Stimulated activated CD4-positive, alpha-beta T cell treated with anti-CD3 and anti-CD28 coated beads, Interleukin-1b, Interleukin-23, amount 100 ng/mL, for 48 hours (primary cell): ENCODE results near the gene TPD52L3.
A peak's percentile ranks its signal among the peaks of the same experiment; 100 is the strongest.

Experiments
- DNase-seq: peaks from one replicate; pipeline ENCODE4 v3.0.0-alpha.2; 2020

The TPD52L3 gene

GRCh38 chr9:6328103-6328502, at the start of gene TPD52L3:
TPD52L3 (plus strand) TSS chr9:6328375; CDS start chr9:6328596, 221 bp downstream.
- no peak for DNase-seq

GRCh38 chr9:6301858-6302257, 26.3 kb upstream of the TPD52L3 start:
- DNase-seq = no peak

GRCh38 chr9:6302417-6302816, 25.8 kb upstream of the TPD52L3 start:
- no peak for DNase-seq

DNA sequence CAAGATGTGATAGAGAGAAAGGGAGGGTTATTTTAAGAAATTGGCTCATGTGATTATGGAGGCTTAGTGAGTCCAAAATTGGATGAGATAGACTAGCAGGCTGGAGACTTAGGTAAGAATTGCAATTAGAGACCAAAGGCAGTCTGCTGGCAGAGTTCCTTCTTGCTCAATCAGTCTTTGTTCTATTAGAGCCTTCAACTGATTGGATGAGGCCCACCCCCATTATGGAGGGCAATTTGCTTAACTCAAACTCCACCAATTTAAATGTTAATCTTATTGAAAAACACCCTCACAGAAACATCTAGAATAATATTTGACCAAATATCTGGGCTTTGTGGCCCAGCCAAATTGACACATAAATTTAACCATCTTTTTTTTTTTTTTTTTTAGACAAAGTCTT, 23.9 kb upstream of the TPD52L3 start:
- DNase-seq = no peak

DNA sequence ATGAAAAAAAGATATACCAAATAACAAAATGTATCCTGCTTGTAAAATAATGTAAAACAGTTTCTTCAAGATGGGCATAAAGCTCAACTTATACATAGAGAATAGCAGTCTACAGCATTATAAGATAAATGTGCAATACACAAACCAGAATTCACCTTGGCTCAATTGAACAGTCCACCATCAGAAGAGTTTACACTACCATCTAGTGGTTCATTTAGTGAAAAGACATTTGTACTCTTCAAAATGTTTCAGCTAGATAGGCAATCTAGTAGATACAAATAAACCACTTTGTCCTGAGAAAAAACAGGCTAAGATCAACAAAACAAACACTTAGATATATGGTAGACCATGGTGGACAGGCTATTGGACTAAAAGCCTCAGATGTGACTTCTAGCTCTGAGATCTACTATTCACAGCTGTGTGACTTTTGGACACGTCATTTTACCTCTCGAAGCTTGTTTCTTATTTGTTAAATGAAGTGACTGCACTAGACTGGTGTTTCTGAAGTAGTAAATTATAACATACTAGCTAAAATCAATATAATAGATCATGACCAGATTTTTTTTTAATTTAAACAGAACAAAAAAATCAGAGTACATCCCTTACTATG, 22.1 kb upstream of the TPD52L3 start:
- no peak for DNase-seq

- DNase-seq = no peak
Measured at GRCh38 chr9:6307551-6308096, 20.6 kb upstream of the TPD52L3 start.

DNA sequence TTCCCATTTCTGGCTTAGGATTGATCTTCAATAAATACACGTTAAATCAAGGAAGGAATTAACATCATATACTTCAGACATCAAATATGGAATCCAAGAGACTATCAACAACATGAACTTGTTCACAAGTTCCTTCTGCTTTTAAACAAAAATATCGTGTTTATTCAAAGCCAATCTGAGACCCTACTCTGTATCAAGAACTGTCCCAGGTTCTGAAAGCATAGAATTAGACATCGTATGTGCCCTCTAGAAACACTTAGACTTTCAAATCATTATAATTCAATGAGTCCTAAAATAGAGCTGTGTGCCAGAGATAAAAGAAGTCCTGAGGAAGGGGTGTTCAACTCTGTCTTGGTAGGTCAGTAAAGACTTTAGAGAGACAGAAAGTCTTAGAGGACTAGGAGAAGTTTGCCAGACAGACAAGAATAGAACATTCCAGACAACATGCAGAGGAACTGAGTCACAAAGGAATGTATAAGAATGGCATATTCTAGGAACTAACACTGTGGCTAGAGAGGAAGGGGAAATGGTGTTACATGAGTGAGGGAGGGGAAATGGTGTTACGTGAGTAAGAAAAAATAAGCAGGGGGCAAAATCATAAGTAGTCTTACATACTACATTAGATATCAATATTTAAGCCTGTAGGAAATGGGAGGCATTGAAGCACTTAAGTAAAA, 2.9 kb downstream of the TPD52L3 start:
- DNase-seq = no peak

GRCh38 chr9:6334305-6334704, 6.1 kb downstream of the TPD52L3 start:
- no peak for DNase-seq

DNA sequence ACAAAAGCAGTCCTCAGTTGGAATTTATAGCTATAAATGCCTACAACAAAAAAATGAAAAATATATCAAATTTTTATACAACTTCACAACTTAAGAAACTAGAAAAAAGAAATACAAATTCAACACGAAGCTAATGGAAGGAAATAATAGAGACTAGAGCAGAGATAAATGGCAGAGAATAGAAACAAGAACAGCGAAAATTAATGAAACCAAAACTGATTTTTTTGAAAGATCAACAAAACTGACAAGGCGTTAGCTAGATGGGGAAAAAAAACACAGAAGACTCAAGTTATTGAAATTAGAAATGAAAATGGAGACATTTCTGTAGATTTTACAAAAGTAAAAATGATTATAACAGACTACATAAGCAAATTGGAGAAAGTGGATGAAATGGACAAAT, 20.6 kb downstream of the TPD52L3 start:
- no peak for DNase-seq

DNA sequence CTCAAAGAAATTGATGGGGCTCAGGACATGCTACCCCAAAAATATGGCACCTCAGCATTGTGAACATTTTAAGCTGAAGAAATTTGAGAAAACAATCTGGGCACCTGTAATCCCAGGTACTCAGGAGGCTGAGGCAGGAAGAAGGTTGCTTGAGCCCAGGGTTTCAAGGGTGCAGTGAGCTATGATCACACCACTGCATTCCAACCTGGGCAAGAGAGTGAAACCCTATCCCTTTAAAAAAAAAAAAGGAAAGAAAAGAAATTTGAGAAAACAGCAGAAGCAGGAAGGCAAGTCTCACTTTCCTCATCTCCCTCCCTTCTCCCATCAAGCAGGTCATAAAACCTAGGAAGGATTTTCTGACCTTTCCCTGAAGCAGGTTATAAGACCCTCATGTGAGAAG, 23.6 kb downstream of the TPD52L3 start:
- no peak for DNase-seq

- peak; percentile 15 for DNase-seq
Measured at GRCh38 chr9:6354072-6354686, 26.0 kb downstream of the TPD52L3 start.

GRCh38 chr9:6355728-6356127, 27.6 kb downstream of the TPD52L3 start:
- DNase-seq = no peak

- DNase-seq = no peak
Measured at GRCh38 chr9:6356441-6356840, 28.3 kb downstream of the TPD52L3 start.

DNA sequence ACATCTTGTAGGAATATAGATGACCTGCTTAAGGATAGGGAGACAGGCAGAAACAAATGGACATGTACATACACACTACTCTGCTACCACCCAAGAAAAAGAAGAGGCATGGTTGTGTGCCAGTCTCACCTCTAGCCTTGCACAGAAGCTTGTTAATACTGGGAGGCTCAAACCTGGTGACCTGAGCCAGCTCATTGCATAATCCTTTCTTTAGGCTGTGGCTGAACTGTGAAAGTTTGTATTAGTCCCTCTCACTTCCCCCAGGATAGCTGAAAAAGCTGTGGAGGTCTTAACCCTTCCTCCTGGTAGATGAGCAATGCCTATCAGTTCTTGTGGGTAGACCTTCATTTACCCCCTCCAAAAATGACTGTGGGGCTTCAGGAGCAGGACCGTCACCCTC, 28.7 kb downstream of the TPD52L3 start:
- no peak for DNase-seq

GRCh38 chr9:6367128-6367890, 39.1 kb downstream of the TPD52L3 start:
- DNase-seq = no peak

DNA sequence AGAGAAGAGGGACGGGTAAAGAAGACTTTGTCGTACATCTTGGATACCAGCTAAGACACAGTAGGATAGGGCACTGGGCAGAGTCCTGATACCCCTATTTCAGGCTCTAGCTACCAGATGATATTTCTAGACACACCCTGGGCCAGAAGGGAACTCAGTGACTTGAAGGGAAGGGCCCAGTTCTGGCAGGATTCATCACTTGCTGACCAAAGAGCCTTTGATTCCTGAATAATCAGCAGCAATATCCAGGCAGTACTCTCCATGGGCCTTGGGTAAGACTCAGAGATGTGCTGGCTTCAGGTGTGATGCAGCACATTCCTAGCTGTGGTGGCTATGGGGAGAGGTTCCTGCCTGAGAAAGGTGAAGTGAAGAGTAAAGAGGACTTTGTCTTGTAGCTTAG, 40.7 kb downstream of the TPD52L3 start:
- no peak for DNase-seq
